HepG2 (cell line): Measurements from ENCODE around the gene CD99L2. TPM values are rescaled to one million over a fixed set of nuclear protein-coding genes. Genes with fewer than 3 reads are reported as not detected.

Experiments
- ATAC-seq: fragments of 200-7000 bp; cut with Tn5 transposase; 3 replicates; pipeline ENCODE4 v1.9.1; 2020; ENCODE audit warnings: mild to moderate bottlenecking, moderate library complexity
- BruUV-seq: library from RNA; stranded (reverse); fragments of 400-500 nt; replicated peaks from 2 replicates; lab custom pipeline; 2021; lab: Mats Ljungman, UMichigan
- CTCF ChIA-PET: fragments of 300-600 bp; formaldehyde crosslinking; extraction: SDS; loops from one replicate; lab custom pipeline; 2021; ENCODE audit warnings: low total read pairs, inconsistent platforms, low intra/inter-chr PET ratio; lab: Yijun Ruan, JAX
- POLR2A ChIA-PET: fragments of 350-600 bp; sonication (Branson Sonifier 250); formaldehyde crosslinking; loops from one replicate; lab custom pipeline; 2020; ENCODE audit warnings: antibody characterized with exemption, inconsistent platforms; lab: Yijun Ruan, JAX
- DNase-seq: peaks from one replicate; pipeline ENCODE4 v3.0.0-alpha.2; 2015; ENCODE audit warnings: low spot score
- FAIRE-seq: peaks from 3 replicates; lab custom pipeline; 2011; peaks lifted over from hg19 to GRCh38; lab: Jason Lieb, UNC
- H2AFZ ChIP-seq: one replicate; pipeline ENCODE4 v1.6.1; 2011; ENCODE audit warnings: low read length, inconsistent platforms
- H3K27ac ChIP-seq: fragments of 300-600 bp; 3 replicates; pipeline ENCODE4 v1.8.0; 2011; ENCODE audit warnings: mixed run types, mild to moderate bottlenecking, mixed read lengths, low read length, inconsistent platforms; ENCODE audit not compliant: insufficient read depth; ENCODE audit errors: extremely low read length
- H3K27me3 ChIP-seq, 2 experiments: fragments of 200-600 bp in 1 of 2; 2 replicates in 1 of 2; 3 replicates in 1 of 2; pipeline versions ENCODE4 v1.6.0 to v1.8.0; 2011; ENCODE audit warnings: low read length in 2 of 2, mild to moderate bottlenecking in 2 of 2, moderate library complexity in 2 of 2, inconsistent platforms in 1 of 2; ENCODE audit not compliant: insufficient read depth in 2 of 2, control insufficient read depth in 1 of 2
- H3K36me3 ChIP-seq, 2 experiments: fragments of 200-600 bp in 1 of 2; replicated peaks in 1 of 2; 2 replicates in 1 of 2; 3 replicates in 1 of 2; pipeline versions ENCODE4 v1.5.1 to v1.8.0; 2011; ENCODE audit warnings: low read length in 2 of 2, inconsistent platforms in 1 of 2; ENCODE audit not compliant: insufficient read depth in 2 of 2, control insufficient read depth in 1 of 2
- H3K4me1 ChIP-seq: 2 replicates; pipeline ENCODE4 v1.5.1; 2012; ENCODE audit warnings: low read length, inconsistent platforms; ENCODE audit not compliant: insufficient read depth
- H3K4me2 ChIP-seq: 2 replicates; pipeline ENCODE4 v1.6.0; 2011; ENCODE audit warnings: low read depth, low read length, inconsistent platforms
- H3K4me3 ChIP-seq, 3 experiments: fragments of 200-600 bp in 1 of 3; sonication (generic), shearing (Covaris generic) in 1 of 3; replicated peaks in 1 of 3; 2 replicates each; pipeline ENCODE4 v1.5.1; 2011 to 2016; ENCODE audit warnings: low read length in 3 of 3, inconsistent platforms in 2 of 3, low read depth in 2 of 3, mild to moderate bottlenecking in 2 of 3, control low read depth in 1 of 3, mixed read lengths in 1 of 3; ENCODE audit not compliant: insufficient read depth in 1 of 3
- H3K79me2 ChIP-seq: one replicate; pipeline ENCODE4 v1.6.1; 2011; ENCODE audit warnings: low read length, inconsistent platforms; ENCODE audit not compliant: insufficient read depth
- H3K9ac ChIP-seq: 2 replicates; pipeline ENCODE4 v1.6.0; 2011; ENCODE audit warnings: mild to moderate bottlenecking, low read depth, low read length, inconsistent platforms; ENCODE audit not compliant: insufficient read depth
- H3K9me3 ChIP-seq: 2 replicates; pipeline ENCODE4 v1.5.1; 2012; ENCODE audit warnings: mild to moderate bottlenecking, low read length
- H4K20me1 ChIP-seq: 2 replicates; pipeline ENCODE4 v1.6.0; 2011; ENCODE audit warnings: inconsistent platforms, mild to moderate bottlenecking, low read length, moderate library complexity; ENCODE audit not compliant: insufficient read depth
- ARID2 ChIP-seq: sonication (generic); formaldehyde crosslinking; IDR thresholded peaks from 2 replicates; pipeline ENCODE4 v1.8.1; 2022; ENCODE audit warnings: mild to moderate bottlenecking, missing genetic modification reagents, borderline replicate concordance
- BCL3 ChIP-seq: sonication (generic); formaldehyde crosslinking; IDR thresholded peaks from 2 replicates; pipeline ENCODE4 v1.5.1; 2020; ENCODE audit warnings: mild to moderate bottlenecking, missing genetic modification reagents, moderate library complexity
- CHCHD3 ChIP-seq: sonication (generic); formaldehyde crosslinking; IDR thresholded peaks from 2 replicates; pipeline ENCODE4 v1.8.0; 2022; ENCODE audit warnings: mild to moderate bottlenecking, missing genetic modification reagents, moderate library complexity
- HIVEP1 ChIP-seq: sonication (generic); formaldehyde crosslinking; IDR thresholded peaks from 2 replicates; pipeline ENCODE4 v1.4.0; 2020; ENCODE audit warnings: mild to moderate bottlenecking, missing genetic modification reagents
- KLF11 ChIP-seq: IDR thresholded peaks from 2 replicates; pipeline ENCODE4 v1.6.1; 2016; ENCODE audit warnings: missing compliant biosample characterization
- ONECUT2 ChIP-seq: sonication (generic); formaldehyde crosslinking; IDR thresholded peaks from 2 replicates; pipeline ENCODE4 v1.4.0; 2020; ENCODE audit warnings: missing genetic modification reagents
- PCBP1 ChIP-seq: fragments of 200-400 bp; formaldehyde crosslinking; IDR thresholded peaks from 2 replicates; pipeline ENCODE4 v1.6.1; 2017; ENCODE audit warnings: mild to moderate bottlenecking, low read depth, low read length, borderline replicate concordance
- ZBTB25 ChIP-seq: IDR thresholded peaks from 2 replicates; pipeline ENCODE4 v1.6.1; 2018; ENCODE audit warnings: missing genetic modification reagents
- ZC3H13 ChIP-seq: sonication (generic); formaldehyde crosslinking; IDR thresholded peaks from 2 replicates; pipeline ENCODE4 v1.8.1; 2023; ENCODE audit warnings: mild to moderate bottlenecking, missing genetic modification reagents, moderate library complexity
- ZNF17 ChIP-seq: sonication (generic); formaldehyde crosslinking; IDR thresholded peaks from 2 replicates; pipeline ENCODE4 v1.5.0; 2020; ENCODE audit warnings: mild to moderate bottlenecking, missing genetic modification reagents
- ZNF205 ChIP-seq: IDR thresholded peaks from 2 replicates; pipeline ENCODE4 v1.6.1; 2018; ENCODE audit warnings: missing biosample characterization, missing genetic modification reagents
- ZNF280D ChIP-seq: sonication (generic); formaldehyde crosslinking; IDR thresholded peaks from 2 replicates; pipeline ENCODE4 v1.5.1; 2020; ENCODE audit warnings: mild to moderate bottlenecking, missing genetic modification reagents
- ZNF503 ChIP-seq: sonication (generic); formaldehyde crosslinking; IDR thresholded peaks from 2 replicates; pipeline ENCODE4 v1.4.0; 2020; ENCODE audit warnings: missing genetic modification reagents
- ZNF510 ChIP-seq: sonication (generic); formaldehyde crosslinking; IDR thresholded peaks from 2 replicates; pipeline ENCODE4 v1.4.0; 2020; ENCODE audit warnings: low read depth, mild to moderate bottlenecking, missing genetic modification reagents
- ZNF512B ChIP-seq: sonication (generic); formaldehyde crosslinking; IDR thresholded peaks from 2 replicates; pipeline ENCODE4 v1.5.1; 2020; ENCODE audit warnings: missing genetic modification reagents, mild to moderate bottlenecking, borderline replicate concordance
- ZNF629 ChIP-seq: sonication (generic); formaldehyde crosslinking; conservative IDR thresholded peaks from 2 replicates; pipeline ENCODE4 v1.5.0; 2020; ENCODE audit warnings: missing genetic modification reagents
- WGBS: methylation state at CpG from one replicate; pipeline ENCODE4 v1.1.6; 2017; ENCODE audit warnings: low lambda C conversion rate; 5-methylcytosine and 5-hydroxymethylcytosine counted together
- in situ Hi-C: cut with HindIII; loops from 2 replicates; pipeline ENCODE4 v1.10.0; 2017; ENCODE audit warnings: low pct_unique_long_range_greater_than_20kb; ENCODE audit not compliant: extremely low pct_ligation_motif_present
- intact Hi-C: fragments of 100-400 bp; cut with micrococcal nuclease; formaldehyde crosslinking; loops from one replicate; pipeline ENCODE4 v1.10.0; 2022; ENCODE audit not compliant: unreplicated experiment
- polyA plus RNA-seq, 8 experiments: library from polyadenylated mRNA; depleted of rRNA in 3 of 8; stranded (reverse) in 7 of 8; unstranded in 1 of 8; fragments of >200 nt; fragmentation: Illumina TruSeq in 4 of 8; extraction: Trizol in 4 of 8; gene quantifications; 2 replicates each; pipeline versions ENCODE4 v1.2.1 to v1.2.3, GENCODE V29; 2011 to 2016; ENCODE audit warnings: low read depth in 4 of 8, missing spikeins in 1 of 8, mixed read lengths in 1 of 8; ENCODE audit not compliant: insufficient read depth in 1 of 8
- total RNA-seq, 5 experiments: library from RNA; depleted of rRNA; stranded (reverse); fragments of >200 nt; fragmentation: Illumina TruSeq; extraction: Trizol; gene quantifications; 2 replicates each; pipeline ENCODE4 v1.2.3, GENCODE V29; 2016; ENCODE audit warnings: low read depth in 1 of 5

The CD99L2 gene
- total and polyA plus RNA-seq, 2 of the 13 experiments (the other 11 are each of a cell fraction or from before 2014, with no cell fraction given): 6.9 to 7.6 TPM

DNA sequence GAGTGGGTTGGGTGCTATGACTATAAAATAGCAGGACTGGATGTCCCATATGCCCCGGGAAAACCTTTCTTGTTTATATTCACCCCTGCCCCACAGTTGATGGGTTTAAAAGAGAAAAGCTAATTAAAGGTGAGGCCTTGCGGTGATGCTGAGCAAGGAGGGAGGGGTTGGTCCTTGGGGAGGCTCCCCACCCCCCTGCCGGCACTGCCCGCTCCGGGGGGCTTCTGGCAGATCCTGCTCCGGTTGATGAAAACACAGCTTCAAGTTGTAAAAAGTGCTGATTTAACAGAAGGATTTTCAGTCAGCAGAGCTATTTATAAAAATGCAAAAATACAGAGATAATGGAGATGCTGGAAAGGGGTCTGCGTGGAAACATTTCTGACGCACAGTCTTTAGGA is 136.7 kb downstream of the CD99L2 start:
- CTCF ChIA-PET: no interaction called here
- Histone ChIP-seq H3K9ac (no peak overlapping the region), H3K4me1 (no peaks in the 10 kb centered on the region), H3K36me3 (no peaks in the 10 kb centered on the region; a peak in 1 of 5 replicates), H3K79me2 (no peaks in the 10 kb centered on the region), H3K27ac (no peak overlapping the region), H4K20me1 (no peaks in the 10 kb centered on the region), H3K27me3 (no peaks in the 10 kb centered on the region), H3K4me2 (no peak overlapping the region), H2AFZ (no peak overlapping the region), H3K4me3 (no peak overlapping the region), H3K9me3 (no peaks in the 10 kb centered on the region)
- FAIRE-seq (no peak), DNase-seq (no peak), ATAC-seq (no peak)
- WGBS: 100% methylated on average over 8 of the region's 8 CpGs
- BruUV-seq: no TSS peak
- in situ Hi-C loops: no loop called here
- POLR2A ChIA-PET: no interaction called here
- intact Hi-C loops: no loop called here
- no peak for TF ChIP-seq ARID2 (CRISPR knock-in tag)
- no peak for TF ChIP-seq BCL3 (CRISPR knock-in tag)
- TF ChIP-seq ZNF512B: no peak
- no peak for TF ChIP-seq ZNF510 (CRISPR knock-in tag)
- TF ChIP-seq KLF11 (CRISPR knock-in tag): no peak
- no peak for TF ChIP-seq ZC3H13 (CRISPR knock-in tag)
- no peak for TF ChIP-seq ZNF503 (CRISPR knock-in tag)
- TF ChIP-seq ZBTB25 (CRISPR knock-in tag): no peak
- no peak for TF ChIP-seq HIVEP1 (CRISPR knock-in tag)
- TF ChIP-seq ZNF629 (CRISPR knock-in tag): no peak
- TF ChIP-seq CHCHD3 (CRISPR knock-in tag): no peak
- TF ChIP-seq ZNF205: no peak
- no peak for TF ChIP-seq ZNF280D (CRISPR knock-in tag)
- no peak for TF ChIP-seq ONECUT2 (CRISPR knock-in tag)
- no peak for TF ChIP-seq ZNF17 (CRISPR knock-in tag)
- no peak for TF ChIP-seq PCBP1
